GM18873 (cell line): ENCODE results near the gene PNMA6A.
"Not testable (repeated sequence)": the region's sequence is repeated elsewhere in the genome, so short reads cannot be mapped to it uniquely, and the experiment has no call there.

Source experiments
- ATAC-seq: cut with Tn5 transposase; IDR thresholded peaks from one replicate; pipeline ENCODE4 v1.9.1; 2021; ENCODE audit warnings: mild to moderate bottlenecking, moderate library complexity, moderate number of reproducible peaks; ENCODE audit not compliant: unreplicated experiment, low FRiP score

PNMA6A gene

DNA sequence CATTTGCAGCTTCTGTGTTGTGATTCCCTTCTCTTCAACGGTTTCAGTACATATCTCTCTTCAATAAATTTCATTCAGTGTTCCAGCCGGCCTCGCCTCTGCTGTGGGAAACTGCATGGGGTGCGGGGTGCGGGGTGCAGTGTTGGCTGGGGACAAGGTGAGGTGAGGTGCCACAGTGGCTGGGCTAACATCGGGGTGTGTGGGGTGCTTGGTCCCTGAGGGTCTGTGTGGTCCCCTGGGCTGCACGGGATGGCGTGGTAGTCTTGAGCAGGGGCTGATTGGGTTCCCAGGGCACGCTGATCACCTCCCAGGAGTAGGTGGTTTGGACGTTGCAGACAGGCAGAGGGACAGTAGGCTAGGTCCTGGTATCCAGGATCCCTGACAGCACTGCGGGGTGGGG lies 2.7 kb downstream of the PNMA6A start:
- ATAC-seq, result no peak

GRCh38 chrX:153075366-153075765 lies 3.1 kb downstream of the PNMA6A start:
- ATAC-seq, result no peak

DNA sequence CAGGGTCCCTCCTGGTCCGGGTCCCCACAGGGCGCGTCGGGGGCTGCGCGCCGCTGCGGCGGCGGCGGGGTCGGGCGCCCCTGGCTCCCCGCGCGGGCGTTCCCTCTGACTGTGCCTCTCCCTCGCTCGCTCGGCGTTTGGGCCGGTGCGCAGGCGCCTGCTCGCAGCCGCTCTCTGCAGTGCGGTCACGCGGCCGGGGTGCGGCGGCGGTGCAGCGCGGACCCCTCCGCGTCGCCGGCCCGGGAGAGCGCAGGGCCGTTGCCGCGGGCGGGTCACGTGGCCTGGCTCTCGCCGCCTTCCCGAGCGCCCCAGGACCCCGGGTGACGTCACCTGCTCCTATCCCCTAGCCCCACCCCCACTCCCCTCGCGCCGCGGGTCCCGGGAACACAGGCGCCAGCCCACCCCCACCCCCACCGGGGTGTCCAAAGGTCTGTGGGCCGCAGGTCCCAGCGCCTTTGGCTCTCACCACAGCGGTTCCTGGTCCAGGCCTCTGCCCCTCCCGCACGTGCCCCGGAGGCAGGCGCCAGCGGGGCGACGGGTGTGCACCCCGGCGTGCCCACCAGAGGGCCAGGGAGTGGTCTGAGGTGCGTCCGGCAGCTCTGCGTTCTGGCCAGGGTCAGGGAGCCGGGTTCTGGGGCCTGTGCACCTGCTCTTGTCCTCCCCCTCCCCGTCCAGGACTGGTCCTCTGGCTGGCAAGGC lies 5.3 kb downstream of the PNMA6A start:
- ATAC-seq, result not testable (repeated sequence)

- ATAC-seq, result not testable (repeated sequence)
Observed at GRCh38 chrX:153083238-153083923, 11.1 kb downstream of the PNMA6A start.

DNA sequence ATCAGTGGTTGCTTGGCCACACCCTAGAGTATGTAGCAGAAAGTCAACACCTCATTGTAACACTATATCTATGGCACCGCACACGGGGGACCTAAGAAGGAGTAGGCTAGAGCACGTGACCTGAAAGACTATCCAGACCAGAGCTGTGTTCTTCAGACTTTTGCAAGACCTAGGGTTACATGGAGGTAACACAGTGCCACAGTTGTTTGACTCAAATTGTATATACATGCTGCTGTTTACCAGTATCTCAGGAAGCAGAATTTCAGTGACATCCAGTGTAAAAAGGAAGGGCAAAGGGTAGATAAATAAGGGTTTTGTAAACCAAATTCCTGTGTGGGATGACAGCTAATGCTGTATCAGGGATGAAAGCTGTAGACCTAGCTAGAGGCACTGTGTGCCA lies 30.2 kb downstream of the PNMA6A start:
- no peak for ATAC-seq

GRCh38 chrX:153104959-153105358 lies 32.7 kb downstream of the PNMA6A start:
- not testable (repeated sequence) for ATAC-seq

DNA sequence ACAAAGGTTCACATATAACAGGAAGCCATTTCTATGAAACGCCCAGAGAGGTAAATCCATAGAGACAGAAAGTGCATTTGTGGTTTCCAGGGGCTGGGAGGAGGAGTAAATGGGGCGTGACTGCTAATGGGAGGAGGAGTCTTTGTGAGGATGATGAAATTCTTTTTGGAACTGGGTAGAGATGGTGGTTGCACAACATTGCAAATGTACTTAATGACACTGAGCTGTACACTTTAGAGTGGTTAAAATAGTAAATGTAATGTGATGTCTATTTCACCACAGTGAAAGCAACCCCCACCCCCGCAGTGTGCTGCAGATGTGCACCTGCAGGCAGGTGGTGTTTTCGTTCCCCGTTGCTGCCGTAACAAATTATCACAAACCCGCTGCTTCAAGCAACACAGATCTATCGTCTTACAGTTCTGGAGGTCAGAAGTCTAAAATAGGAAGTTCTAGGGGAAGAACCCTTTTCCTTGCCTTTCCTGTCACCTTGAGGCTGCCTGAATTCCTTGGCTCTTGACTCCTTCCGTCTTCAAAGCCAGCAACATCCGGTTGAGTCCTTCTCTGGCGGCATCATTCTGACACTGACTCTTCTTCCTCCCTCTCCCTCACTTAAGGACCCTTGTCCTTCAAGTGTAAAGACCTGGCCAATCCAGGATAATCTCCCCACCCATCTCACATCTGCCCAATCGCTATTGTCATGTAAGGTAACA lies 34.0 kb downstream of the PNMA6A start:
- not testable (repeated sequence) for ATAC-seq

- not testable (repeated sequence) for ATAC-seq
Observed at GRCh38 chrX:153110735-153111134, 38.5 kb downstream of the PNMA6A start.

GRCh38 chrX:153113851-153114250 lies 41.6 kb downstream of the PNMA6A start:
- not testable (repeated sequence) for ATAC-seq

DNA sequence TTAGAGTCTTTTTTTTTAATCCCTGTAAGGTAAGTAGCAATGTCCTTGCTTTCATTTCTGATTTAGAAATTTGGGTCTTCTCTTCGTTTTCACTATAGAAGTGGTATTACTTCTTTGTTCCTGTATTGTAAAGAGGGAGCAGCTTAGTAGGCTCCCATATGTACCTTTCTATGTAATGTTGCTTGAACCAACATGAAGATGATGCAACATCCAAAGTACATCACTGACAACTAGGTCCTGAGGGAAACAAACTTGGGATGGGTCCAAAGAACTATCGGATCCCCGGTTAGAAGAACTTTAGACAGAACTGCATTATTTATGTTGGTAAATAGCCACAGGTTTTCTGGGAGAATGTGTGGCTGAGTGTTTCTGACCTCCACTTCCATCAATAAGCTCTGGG lies 45.5 kb downstream of the PNMA6A start:
- ATAC-seq, result not testable (repeated sequence)

DNA sequence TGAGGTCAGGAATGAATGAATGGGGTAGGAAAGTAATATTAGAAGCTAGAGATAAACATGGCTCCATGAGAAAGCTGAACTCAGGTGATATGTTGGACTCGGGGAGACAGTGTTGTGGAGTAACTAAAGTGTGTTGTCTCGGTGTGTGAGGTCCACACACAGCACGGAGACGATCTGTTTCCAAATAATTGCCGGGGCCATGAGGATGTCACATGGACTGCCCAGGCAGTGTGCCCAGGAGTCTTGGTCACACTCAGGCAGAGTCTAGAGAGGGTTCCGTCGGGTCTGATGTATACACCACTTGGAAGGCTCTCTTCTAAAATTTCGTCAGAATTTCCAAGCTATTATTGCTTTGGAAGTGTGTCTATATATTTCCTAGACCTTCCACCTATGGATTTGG lies 48.0 kb downstream of the PNMA6A start:
- ATAC-seq, result not testable (repeated sequence)

DNA sequence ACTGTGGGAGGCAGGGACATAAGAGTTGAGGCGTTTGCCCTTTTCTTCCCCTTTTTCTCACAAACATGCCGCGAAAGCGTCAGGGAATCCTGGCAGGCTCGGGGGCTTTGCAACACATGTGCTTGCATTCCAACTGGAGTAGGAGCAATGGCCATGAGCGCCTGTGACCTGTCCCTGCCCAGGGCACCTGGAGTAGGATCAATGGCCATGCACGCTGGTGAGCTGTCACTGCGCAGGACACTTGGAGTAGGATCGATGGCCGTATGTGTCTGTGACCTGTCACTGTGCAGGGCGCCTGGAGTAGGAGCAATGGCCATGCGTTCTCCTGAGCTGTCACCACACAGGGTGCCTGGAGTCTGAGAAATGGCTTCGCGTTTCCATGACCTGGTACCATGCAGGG lies 51.2 kb downstream of the PNMA6A start:
- ATAC-seq, result not testable (repeated sequence)
